GM21515 (cell line): ENCODE data around the gene UPF1.

Source experiments
- ATAC-seq: cut with Tn5 transposase; IDR thresholded peaks from one replicate; pipeline ENCODE4 v1.9.1; 2021; ENCODE audit not compliant: unreplicated experiment

Gene UPF1

GRCh38 chr19:18853755-18854427, 22.1 kb downstream of the UPF1 start:
- no peak for ATAC-seq

DNA sequence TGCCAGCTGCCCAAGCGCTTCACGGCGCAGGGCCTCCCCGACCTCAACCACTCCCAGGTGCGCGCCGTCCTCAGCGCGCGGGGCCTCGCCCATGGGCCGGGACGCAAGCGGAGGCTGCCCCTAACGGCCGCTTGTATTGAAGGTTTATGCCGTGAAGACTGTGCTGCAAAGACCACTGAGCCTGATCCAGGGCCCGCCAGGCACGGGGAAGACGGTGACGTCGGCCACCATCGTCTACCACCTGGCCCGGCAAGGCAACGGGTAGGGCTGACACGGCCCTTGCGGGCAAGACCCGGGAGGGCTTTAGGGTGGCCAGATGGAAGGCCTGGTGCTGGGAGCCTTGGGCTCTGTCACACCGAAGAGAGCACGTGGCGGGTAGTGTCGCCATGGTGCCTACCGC, 23.2 kb downstream of the UPF1 start:
- ATAC-seq: no peak

DNA sequence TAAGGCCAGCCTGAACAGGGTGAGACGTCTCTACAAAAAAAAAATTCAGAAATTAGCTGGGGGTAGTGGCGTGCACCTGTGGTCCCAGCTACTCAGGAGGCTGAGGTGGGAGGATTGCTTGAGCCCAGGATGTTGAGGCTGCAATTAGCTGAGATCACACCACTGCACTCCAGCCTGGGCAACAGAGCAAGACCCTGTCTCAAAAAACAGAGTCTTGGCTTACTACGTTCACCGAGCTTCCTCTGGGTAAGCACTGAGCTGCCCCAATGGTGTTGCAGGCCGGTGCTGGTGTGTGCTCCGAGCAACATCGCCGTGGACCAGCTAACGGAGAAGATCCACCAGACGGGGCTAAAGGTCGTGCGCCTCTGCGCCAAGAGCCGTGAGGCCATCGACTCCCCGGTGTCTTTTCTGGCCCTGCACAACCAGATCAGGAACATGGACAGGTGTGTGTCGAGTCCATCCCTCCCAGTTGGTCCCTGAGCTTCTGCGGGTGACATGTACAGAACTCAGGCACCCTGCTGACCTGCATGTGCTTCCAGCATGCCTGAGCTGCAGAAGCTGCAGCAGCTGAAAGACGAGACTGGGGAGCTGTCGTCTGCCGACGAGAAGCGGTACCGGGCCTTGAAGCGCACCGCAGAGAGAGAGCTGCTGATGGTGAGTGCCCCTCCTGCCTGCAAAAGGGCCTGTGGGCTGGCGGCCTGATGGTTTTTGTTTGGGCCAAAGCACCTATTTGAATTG, 24.1 kb downstream of the UPF1 start:
- no peak for ATAC-seq

DNA sequence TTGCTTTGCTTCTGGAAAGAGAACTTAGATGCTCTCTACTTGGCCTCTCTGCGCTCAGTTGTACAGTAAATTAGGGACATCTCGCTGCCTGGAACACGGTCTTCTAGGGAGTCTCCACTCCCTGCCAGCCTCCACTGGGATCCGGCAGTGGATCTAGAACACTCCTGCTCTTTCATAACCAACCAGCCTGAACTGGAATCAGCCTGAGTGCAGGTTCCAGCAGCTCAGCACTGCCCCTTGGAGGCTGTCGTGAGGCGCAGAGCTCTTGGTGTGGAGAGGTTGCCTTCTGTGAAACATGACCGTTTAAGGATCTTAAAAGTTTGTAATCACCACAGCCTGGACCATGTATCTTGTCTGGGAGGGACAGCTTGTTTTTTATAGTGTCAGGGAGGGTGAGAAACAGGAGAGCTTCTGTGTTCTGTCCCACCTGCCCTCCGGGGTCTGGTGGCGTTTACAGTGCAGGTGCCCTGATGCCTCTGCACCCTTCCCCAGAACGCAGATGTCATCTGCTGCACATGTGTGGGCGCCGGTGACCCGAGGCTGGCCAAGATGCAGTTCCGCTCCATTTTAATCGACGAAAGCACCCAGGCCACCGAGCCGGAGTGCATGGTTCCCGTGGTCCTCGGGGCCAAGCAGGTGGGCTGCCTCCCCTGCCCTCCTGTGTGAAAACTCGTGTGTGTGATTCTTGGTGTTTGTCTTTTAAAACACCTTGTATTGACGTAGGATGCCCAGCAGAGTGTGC, 24.8 kb downstream of the UPF1 start:
- ATAC-seq: no peak

GRCh38 chr19:18857223-18857622, 25.5 kb downstream of the UPF1 start:
- no peak for ATAC-seq

- ATAC-seq: no peak
These were observed 27.3 kb downstream of the UPF1 start for GRCh38 chr19:18858906-18859646.

DNA sequence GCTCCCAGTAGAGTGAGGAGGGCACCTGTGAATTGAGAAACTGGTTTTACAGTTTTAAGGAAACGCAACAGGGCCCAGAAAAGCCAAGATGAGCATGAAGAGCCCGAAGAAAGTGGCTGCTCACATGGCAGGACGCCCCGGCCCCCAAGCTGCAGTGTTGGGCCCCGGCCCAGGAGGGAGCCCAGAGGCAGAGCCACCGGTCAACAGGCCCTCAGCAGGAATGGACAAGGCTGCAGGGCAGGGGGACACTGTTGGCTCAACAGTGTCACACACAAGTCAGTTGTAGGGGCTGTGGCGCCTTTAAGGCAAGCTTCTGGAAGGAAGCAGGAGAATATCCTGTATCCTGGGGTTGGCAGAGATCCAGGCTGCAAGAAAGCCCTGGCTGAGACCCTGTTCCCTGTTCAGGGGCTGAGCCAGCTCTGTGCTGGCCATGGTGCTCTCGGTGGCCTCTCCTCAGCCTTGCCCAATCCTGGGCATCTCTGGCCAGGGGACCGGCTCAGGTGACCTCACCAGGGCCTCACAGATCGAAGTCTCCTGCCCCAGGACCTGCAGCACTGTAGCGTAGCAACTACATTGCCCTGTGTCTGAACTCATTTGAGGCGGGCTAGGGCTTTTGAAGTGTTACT, 28.0 kb downstream of the UPF1 start:
- no peak for ATAC-seq

- ATAC-seq: no peak
These were observed 28.5 kb downstream of the UPF1 start for GRCh38 chr19:18860302-18860700.

- ATAC-seq: no peak
These were observed 29.0 kb downstream of the UPF1 start for GRCh38 chr19:18860725-18861124.

GRCh38 chr19:18861235-18861634, 29.5 kb downstream of the UPF1 start:
- ATAC-seq: no peak

DNA sequence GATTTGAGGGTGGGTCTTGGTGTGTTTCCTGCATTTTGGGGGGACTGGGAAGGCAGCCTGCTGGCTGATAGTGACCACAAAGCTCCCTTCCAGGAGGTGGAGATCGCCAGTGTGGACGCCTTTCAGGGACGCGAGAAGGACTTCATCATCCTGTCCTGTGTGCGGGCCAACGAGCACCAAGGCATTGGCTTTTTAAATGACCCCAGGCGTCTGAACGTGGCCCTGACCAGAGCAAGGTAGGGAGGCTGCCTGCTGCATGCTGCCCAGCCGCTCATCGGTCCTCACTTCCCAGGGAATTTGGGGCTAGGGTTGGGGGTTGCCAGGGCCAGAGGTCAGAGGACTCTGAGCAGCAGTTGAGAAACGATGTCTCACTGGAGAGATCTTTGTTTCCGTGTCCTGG, 30.2 kb downstream of the UPF1 start:
- ATAC-seq: no peak

DNA sequence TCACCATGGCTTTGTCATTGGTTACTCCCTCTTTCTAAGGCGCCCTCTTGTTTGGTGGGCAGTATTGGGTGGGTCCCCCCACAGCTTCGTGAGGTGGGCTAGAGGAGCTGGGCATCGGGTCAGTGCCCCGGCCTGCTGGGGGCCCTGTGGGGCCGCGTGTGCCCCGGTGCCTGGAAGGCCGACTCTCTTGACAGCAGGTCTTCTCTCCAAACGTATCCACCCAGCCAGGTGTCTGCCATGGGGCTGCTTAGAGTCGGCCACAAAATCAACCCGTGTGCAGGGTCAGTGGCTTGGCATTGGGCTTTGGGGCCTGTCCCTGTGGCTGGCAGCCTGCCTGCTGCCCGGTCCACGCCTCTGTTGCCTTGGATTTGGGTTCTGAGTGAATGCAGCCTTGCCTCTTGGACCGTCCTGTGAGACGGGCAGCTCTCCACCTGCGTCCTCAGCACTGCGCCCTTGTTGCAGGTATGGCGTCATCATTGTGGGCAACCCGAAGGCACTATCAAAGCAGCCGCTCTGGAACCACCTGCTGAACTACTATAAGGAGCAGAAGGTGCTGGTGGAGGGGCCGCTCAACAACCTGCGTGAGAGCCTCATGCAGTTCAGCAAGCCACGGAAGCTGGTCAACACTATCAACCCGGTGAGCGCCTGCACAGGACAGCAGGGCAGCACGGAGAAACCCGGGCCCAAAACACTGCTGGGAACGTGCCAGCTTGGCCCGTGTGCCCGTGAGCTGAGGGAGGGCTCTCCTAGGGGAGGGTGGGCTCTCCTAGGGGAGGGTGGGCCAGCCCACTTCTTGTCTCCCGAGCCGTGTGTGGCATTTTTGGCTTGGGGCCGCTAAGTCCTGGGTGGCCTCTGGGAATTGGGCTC, 31.4 kb downstream of the UPF1 start:
- ATAC-seq: no peak

DNA sequence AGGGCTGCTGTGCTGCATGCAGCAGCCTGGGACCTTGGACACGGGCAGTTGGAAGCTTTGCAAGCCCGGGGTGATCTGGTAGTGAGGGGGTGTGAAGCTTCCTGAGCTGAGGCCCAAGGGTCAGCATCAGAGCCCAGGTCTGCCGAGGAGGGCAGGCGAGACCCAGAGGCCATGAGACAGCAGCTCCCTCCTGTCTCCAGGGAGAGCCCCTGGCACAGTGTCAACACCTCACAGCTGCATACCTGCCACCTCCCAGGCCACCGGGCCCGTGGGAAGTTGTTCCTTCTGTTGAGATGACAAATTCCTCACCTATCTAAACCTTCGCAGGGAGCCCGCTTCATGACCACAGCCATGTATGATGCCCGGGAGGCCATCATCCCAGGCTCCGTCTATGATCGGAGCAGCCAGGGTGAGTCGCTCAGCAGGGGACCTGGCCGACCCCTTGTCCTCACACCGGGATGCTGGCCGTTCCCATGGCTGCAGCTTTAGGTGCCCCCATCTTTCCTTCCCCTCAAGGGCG, 32.1 kb downstream of the UPF1 start:
- no peak for ATAC-seq

DNA sequence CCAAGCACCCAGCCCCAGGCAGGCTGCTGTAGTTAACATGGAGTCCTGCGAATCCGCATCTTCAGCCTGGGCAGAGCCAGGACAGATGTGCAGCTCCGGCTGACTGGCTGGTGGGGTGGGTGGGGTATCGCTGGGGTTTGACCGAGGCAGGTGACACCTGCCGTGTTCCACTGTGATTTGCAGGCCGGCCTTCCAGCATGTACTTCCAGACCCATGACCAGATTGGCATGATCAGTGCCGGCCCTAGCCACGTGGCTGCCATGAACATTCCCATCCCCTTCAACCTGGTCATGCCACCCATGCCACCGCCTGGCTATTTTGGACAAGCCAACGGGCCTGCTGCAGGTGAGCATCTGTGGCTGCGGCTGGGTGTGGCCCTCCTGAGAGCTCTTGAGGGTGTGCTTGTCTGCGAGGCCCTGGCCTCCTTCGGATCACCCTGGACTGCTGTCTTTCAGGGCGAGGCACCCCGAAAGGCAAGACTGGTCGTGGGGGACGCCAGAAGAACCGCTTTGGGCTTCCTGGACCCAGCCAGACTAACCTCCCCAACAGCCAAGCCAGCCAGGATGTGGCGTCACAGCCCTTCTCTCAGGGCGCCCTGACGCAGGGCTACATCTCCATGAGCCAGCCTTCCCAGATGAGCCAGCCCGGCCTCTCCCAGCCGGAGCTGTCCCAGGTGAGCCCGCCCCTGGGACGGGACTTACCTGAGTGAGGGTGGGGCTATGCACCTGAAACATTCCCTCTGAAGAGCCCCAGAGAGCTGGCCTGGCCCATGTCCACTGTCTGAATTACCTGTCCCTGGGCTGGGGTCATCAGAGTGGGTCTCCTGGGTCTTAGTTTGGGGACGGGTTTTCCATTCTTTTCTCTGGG, 33.6 kb downstream of the UPF1 start:
- no peak for ATAC-seq

- ATAC-seq: no peak
These were observed 34.4 kb downstream of the UPF1 start for GRCh38 chr19:18865973-18866799.

- no peak for ATAC-seq
These were observed 35.0 kb downstream of the UPF1 start for GRCh38 chr19:18866800-18867123.

- ATAC-seq: no peak
These were observed 35.4 kb downstream of the UPF1 start for GRCh38 chr19:18867199-18867598.

DNA sequence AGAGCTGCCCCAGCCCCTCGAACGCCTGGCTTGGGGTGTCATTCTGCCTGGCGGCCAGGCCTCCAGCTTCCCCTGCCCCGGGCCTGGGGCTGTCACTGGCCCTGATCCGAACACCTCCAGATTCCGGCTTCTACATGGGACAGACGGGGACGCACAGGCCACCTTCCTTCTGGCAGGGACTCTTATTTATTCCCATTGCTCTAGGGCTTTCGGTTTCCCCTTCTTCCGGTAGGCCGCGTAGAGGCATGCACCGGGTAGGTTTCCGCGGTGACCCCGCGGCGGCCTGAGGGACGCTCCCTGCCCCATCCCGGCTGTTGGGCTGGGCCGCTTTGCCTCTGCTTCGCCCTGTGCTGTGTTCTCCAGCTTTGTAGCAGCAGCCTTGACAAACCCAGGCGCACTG, 36.0 kb downstream of the UPF1 start:
- ATAC-seq: no peak
